HG03066 (cell line): ENCODE data around the gene C5orf15.
A peak's percentile ranks its signal among the peaks of the same experiment; 100 is the strongest.
"Not testable (repeated sequence)": the region's sequence is repeated elsewhere in the genome, so short reads cannot be mapped to it uniquely, and the experiment has no call there.

ENCODE experiments used
- ATAC-seq: cut with Tn5 transposase; IDR thresholded peaks from one replicate; pipeline ENCODE4 v1.9.1; 2021; ENCODE audit warnings: low read depth; ENCODE audit not compliant: unreplicated experiment

The C5orf15 gene

DNA sequence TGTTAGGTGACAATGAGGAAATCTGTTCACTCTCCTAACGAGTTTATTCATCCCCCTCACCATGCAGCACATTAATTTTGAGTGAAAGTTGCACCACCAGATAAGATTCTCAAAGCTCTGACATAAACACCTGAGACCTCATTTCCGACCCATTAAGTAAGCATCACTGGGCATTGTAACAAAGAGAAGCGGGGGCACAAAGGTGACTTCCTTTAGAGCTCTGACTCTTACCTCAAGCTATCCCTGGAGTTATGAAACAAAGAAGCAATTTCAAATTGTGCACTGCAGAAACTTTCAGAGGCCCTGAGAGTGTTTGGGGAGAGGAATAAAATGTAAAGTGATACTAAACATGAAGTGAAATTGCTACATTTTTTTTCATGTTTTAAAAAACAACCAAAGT is 29.5 kb downstream of the C5orf15 start:
- peak; percentile 75 for ATAC-seq

DNA sequence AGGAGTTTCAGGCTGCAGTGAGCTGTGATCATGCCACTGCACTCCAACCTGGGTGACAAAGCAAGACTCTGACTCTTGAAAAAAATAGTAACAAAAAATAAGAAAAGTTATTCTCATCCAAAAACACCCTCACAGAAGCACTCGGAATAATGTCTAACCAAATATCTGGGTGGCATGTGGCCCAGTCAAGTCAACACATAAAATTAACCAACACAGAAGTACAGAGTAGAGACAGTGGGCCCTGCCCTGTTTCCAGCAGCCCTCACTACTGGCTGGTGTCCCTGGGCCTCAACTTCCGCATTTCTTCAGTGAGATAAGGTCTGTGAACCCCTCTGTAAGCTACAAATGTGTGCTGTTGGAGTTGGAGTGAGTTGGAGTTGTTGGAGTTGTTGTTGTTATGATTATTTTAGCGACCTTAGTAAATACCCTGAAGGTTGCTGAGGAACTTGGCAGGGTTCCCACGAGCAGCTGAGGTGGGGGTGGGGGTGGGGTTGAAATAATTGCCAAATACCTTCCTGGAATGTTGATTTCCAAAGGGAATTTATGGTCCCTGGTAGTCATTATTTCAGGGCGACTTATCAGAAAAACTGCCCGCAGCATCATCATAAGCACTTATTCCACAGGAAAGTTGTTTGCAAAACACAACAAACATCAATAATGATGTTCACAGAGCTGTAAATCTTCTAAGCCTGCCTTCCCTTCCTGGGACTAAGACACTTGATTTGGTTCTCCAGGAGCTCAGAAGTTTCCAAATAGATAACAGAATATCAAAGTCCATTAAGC is 30.2 kb downstream of the C5orf15 start:
- no peak for ATAC-seq

DNA sequence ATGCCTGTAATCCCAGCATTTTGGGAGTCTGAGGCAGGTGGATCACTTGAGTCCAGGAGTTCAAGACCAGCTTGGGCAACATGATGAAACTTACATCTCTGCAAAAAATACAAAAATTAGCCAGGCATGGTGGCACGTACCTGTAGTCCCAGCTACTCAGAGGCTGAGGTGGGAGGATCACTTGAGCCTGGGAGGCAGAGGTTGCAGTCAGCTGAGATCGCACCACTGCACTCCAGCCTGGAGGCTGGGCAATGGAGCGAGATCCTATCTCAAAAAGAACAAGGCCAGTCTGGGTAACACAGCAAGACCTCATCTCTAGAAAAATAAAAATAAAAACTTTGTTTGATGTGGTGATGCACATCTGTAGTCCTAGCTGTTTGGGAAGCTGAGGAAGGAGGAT is 30.8 kb downstream of the C5orf15 start:
- ATAC-seq: not testable (repeated sequence)

DNA sequence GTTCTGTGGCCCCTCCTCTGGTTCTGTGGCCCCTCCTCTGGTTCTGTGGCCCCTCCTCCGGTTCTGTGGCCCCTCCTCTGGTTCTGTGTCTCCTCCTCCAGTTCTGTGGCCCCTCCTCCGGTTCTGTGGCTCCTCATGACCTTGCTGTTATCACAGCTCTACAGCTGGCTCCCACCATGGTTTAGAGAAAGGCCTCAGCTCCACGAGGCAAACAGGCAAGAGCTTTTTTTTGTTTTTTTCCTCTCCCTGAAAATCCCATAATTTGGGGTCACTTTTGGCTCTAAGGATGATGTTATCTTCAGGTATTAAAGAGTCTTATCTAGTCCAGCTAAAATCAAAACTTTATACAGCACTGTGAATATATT is 31.8 kb downstream of the C5orf15 start:
- ATAC-seq: no peak

DNA sequence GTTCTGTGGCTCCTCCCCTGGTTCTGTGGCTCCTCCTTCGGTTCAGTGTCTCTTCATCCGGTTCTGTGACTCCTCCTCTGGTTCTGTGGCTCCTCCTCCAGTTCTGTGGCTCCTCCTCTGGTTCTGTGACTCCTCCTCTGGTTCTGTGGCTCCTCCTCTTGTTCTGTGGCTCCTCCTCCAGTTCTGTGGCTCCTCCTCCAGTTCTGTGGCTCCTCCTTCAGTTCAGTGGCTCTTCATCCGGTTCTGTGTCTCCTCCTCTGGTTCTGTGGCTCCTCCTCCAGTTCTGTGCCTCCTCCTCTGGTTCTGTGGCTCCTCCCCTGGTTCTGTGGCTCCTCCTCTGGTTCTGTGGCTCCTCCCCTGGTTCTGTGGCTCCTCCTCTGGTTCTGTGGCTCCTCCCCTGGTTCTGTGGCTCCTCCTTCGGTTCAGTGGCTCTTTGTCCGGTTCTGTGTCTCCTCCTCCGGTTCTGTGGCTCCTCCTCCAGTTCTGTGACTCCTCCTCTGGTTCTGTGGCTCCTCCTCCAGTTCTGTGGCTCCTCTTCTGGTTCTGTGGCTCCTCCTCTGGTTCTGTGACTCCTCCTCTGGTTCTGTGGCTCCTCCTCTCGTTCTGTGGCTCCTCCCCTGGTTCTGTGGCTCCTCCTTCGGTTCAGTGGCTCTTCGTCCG is 32.3 kb downstream of the C5orf15 start:
- ATAC-seq: not testable (repeated sequence)

DNA sequence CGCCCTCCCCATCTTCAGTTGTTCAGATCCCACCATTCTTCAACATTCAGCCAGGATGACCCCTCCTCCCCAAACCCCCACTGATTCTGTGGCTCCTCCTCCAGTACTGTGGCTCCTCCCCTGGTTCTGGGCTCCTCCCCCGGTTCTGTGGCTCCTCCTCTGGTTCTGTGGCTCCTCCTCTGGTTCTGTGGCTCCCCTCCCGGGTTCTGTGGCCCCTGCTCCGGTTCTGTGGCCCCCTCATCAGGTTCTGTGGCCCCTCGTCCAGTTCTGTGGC is 32.8 kb downstream of the C5orf15 start:
- no peak for ATAC-seq

DNA sequence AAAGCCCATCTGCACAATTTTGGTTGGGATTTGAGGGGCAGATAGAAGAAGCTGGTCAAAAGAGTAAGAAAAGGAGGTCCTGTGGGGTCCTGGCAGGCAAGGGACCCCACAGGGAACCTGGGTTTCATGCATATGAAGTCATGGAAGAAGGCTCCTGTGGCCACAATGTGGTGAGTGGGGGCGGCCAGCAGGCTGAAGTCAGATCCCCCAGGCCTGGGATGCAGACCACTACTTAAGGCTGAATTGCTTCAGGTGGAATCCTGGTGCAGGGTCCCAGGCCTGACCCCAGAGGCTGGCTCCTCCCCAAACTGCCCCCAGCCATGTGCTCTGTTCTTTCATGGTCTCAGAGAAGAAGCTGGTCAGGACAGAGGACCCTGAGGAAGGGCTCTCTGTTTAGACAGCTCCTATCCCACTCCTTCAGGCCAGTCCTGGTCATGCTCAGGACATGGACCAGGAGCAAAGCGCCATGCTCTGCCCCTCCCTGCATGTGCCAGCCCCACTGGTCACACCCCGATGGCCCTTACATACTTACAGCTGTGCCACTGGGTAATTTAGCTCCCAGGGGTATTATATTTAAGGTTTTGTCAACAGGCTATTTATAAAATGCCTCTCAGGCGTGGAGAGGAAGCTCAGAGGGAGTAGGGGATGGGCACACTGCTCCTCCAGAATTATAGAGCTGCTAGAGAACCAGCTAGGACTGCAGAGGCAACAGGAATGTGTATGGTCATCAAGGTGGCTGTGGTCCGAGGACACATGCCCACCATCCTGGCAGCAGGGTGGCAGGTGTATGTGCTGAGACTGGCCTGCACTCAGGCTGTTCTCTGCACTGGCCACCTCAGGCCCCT is 33.4 kb downstream of the C5orf15 start:
- ATAC-seq: no peak

DNA sequence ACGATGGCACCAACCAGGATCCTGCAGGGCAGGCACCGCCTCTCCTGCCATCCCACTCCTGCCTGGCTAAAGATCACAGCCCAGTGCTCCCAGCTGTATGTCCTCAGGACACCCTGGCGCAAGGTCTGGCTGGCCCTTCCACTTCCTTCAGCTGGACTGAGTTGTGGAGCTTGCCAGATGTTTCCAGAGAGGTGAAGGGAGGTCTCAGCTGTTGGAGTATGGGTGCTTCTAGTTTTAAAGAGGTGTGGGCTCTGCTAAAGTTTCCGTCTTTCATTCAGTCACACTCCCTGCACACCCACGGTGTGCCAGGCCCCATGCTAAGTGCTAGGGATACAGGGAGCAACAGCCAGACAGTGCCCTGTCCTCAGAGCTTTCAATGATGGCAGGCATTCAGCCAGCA is 34.1 kb downstream of the C5orf15 start:
- ATAC-seq: no peak

DNA sequence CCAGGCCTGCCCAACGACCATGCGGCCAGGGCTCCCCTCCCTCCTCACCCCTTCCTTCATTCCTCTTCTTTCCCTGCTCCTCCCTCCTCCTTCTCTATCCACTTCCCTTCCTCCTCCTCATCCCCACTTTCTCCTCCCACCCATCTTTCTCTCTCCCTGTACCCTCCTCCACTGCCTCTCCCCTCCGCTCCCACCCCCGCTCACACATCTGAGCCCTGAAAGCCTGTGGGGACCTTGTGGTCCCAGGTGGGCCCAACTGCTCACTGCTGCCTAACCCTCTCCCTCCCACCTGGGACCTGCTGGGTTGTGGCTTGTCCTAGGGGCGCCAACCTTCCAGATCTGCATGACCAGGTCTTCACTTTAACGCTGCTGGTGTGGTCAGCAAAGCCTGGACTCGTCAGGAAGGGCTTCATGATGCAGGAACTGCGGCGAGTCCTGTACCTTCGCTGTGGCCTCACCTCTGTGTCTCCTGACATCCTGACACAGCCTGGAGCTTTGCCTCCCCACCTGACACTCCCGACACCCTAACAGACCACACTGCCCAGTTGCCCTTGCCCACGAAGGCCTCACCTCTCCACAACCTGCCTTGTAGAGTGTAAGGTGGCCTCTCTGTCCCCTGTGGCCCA is 34.6 kb downstream of the C5orf15 start:
- no peak for ATAC-seq

DNA sequence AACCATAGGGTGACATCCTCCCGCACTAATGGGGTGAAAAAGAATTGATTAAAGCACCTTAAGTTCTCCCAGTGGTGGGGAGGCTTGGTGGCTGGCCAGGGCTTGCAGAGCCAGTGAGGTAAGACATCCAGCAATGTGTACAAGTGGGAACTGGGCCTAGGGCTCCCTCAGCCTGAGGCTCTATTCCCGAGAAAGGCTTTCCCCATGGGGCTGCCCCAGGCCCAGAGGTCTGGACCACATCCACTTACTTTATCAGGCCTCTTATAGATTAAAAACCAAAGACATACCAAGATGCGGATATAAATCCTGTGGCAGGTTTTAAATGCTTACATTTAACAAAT is 35.3 kb downstream of the C5orf15 start:
- ATAC-seq: no peak

DNA sequence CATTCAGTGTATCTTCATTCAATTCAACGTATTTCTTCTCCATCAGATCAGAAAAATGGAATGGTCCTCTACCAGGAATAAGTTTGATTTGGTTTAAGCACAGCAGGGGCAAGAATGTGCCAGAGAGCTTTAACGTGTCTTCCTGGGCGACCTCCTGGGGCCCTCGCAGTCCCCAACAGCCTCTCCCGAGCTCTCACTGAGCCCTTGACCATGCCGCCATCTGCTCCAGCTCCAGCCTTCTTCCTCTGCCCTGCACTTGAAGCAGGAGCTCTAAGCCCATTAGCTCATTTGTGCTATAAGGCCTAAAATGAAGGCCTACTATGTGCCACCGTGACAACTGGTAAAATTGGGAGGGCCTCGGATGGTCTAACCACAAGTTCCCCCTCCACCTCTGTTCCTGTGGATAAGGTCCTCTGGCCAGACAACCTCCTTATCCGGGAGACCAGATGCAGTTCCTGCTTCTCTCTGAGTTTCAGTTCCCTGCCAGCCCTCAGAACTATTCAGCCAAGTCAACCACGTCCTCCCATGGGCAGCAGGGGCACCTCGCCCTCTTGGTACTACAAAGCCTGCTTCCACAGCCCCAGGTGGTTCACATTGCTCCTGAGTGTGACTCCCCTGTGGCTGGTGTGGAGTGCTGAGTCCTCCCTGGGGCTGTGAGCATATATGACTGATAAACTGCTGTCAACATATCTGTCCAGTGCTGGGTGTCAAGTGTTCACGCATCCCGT is 35.8 kb downstream of the C5orf15 start:
- no peak for ATAC-seq

DNA sequence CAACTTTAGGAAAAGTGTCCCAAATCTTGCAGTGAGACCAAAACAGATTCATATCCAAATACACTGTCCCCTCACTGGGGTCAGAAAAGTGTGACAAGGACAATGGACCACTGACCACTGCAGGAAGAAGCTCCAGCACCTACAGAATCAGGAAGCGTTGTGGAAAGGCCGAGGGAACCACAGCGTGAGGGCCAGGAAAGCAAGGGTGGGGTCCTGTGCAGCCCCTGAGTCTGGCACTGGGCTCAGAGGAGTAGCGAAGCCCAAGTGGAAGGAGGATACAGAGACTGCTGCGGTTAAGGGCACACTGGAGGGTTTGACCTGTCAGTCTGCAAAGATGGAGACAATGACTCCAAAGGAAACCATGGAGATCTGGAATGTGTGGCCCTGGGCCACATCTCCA is 36.9 kb downstream of the C5orf15 start:
- ATAC-seq: no peak

DNA sequence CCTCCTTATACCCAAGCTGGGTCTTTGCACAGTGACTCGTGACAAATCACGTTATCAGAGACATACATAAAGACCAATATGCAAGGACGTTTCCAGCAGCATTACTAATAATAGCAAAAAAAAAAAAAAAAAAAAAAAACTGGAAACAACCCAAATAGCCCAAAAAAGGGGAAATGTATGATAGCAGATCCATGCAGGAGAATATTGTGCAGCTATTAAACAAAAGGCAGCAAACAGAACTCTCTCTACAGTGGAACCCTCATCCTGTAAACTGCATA is 37.7 kb downstream of the C5orf15 start:
- ATAC-seq: no peak

DNA sequence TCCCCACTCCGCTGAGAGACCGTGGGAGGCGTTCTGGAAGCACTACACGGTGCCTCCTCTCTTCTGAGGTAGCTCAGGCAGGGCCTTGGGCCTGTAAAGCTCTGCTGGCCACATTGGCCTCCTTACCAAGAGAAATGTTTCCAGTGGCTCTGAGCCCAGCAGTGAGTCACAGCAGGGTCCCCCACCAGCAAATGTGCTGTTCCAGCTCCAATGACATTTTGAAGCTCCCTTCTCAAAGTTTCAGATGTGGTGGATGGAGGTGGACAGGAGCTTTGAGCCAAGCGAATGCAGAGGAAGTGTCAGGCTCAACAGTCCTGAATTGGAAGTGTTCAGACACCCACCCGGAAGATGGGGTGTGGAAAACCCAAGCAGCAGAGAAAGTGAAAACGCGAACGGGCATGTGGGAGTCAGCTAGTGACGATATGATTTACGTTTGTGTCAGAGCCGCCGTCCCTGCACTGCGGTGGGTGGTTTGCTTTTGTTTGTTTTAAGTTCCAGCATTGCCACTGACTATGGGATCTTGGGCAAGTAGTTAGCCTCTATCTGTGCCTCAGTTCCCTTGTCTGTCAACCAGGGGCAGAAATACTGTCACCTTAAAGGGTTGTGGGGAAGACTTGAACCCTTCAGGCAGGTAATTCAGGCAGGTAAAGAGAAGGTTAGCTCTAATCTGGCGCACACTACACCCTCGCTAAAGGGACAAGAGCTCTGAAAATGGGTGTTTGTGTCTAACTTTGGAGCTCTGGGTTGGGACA is 38.2 kb downstream of the C5orf15 start:
- peak; percentile 48 for ATAC-seq

DNA sequence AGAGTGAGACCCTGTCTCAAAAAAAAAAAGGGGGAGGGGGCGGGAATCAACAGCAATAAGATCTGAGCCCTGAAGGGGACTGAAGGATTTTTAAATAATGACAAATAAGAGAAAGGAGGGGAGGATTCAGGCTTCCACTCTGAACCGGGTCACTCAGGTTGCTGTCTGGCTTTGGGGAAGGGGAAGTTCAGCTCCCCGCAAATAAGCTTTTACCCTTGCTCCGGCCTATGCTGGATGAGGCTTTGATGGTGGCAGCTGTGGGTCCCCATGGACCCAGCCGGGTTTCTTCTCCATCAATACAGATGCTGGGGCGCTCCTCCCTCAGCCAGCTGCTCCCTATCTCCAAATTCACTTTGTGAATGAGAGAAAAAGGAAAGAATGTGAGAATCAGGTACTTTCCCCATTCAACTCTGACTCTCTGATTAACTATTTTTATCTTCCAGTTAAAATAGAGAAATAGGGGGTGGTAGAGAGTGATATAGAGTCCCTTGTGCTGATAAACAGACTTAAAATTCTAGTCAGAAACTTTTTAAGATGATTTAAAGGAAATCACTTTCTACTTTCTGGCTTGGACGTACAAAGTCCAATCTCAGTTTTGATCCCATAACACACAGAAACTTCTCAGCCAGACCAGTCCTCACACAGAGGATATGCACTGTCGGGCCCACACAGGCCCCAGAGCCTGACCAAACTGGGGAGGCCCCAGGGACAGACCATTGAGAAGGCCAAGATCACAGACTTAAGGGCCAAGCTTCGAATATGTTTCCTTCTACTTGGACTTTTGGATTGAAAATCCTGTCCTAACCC is 39.6 kb downstream of the C5orf15 start:
- ATAC-seq: no peak

DNA sequence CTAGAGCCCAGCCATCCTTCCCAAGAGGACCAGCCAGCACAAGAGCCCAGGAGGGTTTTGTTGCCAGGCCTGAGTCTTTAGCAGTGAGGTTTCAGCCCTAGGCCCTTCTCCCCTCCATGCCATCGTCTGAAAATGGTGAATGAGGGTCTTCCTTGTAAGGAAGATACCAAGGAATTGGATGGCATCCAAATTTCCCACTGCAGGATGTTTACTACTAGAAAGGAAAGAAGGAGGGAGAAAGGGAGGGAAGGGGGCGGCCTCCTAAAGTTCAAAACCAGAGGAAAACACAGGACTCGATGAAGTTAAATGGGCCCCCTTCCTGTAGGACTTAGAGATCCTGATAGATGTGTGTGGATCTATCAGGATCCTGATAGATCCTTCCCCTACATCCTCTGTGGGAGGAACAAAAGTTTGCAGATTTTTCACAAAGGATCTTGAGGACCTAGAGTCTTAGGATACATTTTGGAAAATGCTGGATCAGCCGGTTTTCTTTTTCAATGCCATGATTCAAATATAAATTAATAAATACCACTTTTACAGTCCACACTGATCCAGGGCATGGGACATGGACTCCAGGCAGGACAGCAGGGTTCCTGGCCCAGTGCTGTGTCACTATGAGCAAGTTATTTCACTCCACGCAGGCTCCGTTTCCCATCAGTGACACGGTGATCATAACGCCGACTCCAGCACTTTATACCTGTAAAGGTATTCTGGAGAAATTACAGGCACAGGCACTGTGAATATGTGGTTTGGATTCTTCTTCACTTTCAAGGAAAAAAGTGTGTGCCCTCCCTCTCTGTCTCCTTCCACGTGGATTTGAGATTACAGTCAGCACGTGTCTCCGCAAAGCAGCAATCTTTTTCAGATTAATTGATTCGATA is 40.9 kb downstream of the C5orf15 start:
- no peak for ATAC-seq

DNA sequence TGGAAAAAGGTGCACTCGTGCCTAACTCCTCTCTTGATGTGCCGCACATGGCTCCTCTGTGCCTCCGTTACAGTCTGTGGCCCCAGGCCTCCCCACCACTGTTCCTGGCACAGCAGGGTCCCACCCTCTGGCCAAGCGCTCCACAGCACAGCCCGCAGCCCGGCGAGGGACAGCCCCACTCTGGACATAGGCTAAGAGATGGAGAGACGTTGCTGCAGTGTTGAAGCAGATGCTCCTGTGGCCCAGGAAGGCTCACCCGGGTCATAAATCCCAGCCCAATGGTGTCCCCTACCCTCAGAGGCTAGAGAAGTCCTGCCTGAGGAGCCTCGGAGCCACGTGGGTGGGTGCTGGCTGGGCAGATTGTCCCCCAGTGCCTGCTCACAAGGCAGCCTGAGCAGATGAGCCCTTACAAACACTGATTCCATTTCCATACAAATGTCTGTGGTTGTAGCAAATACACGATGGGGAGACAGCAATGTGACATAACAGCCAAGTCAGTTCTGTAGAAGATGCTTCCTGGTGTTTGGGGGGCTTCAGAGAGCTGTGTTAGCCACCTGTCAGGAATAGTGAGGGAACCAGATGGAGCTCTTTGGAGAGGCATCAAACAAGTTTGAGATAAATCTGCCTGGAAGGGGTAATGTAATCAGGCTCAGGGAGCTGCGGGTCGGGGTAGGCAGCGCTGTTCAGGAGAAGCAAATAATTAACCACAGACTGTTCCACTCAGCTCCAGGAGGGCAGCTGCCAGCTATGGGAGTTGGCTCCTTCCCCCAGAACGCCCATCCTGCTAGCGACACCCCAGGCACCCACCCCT is 41.7 kb downstream of the C5orf15 start:
- ATAC-seq: no peak
